Esophagus squamous epithelium (tissue), 4 donors: ENCODE results near the gene DIRAS2.

Experiments used
- CTCF ChIP-seq, 6 experiments: fragments of 450-650 bp in 4 of 6; fragments of 200-600 bp in 2 of 6; sonication (generic) in 2 of 6; IDR thresholded peaks; one replicate each; pipeline ENCODE4 v1.5.1; 2016 to 2019; ENCODE audit warnings: antibody characterized with exemption in 6 of 6, mild to moderate bottlenecking in 4 of 6, moderate library complexity in 4 of 6
- POLR2A ChIP-seq, 4 donors: fragments of 450-650 bp; IDR thresholded peaks; one replicate each; pipeline ENCODE4 v1.6.1; 2017; ENCODE audit warnings: antibody characterized with exemption in 4 of 4, mild to moderate bottlenecking in 4 of 4, moderate library complexity in 3 of 4

DNA sequence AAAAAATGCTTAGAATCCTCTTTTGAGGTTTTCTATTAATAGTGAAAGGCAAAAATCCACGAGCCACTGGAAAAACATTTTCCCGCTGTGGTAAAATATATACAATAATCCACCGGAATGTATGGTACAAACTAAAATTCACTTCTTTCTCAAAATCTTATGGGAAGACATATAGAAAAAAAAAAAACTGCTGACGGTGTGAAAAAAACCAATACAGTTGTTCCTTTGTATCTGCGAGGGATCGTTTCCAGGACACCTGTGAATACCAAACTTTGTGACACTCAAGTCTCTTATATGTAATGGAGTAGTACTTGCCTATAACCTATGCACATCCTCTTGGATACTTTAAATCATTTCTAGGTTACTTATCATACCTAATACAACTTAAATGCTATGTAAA lies 13.3 kb downstream of the DIRAS2 start:
- TF ChIP-seq CTCF (IDR thresholded peaks at IDR 0.05) (no peak), POLR2A (IDR thresholded peaks at IDR 0.05) (no peak)
